CD4-positive, alpha-beta T cell treated with Interleukin-6 for 4 hours (primary cell): ENCODE data around the gene TUBD1.
"Not testable (repeated sequence)": the region's sequence is repeated elsewhere in the genome, so short reads cannot be mapped to it uniquely, and the experiment has no call there.

Source experiments
- DNase-seq: peaks from one replicate; pipeline ENCODE4 v3.0.0-alpha.2; 2020; ENCODE audit warnings: mixed read lengths

Gene TUBD1

GRCh38 chr17:59842901-59843652 is 49.7 kb downstream of the TUBD1 start:
- peak; percentile 67 for DNase-seq

GRCh38 chr17:59841882-59842263 is 50.9 kb downstream of the TUBD1 start:
- not testable (repeated sequence) for DNase-seq

DNA sequence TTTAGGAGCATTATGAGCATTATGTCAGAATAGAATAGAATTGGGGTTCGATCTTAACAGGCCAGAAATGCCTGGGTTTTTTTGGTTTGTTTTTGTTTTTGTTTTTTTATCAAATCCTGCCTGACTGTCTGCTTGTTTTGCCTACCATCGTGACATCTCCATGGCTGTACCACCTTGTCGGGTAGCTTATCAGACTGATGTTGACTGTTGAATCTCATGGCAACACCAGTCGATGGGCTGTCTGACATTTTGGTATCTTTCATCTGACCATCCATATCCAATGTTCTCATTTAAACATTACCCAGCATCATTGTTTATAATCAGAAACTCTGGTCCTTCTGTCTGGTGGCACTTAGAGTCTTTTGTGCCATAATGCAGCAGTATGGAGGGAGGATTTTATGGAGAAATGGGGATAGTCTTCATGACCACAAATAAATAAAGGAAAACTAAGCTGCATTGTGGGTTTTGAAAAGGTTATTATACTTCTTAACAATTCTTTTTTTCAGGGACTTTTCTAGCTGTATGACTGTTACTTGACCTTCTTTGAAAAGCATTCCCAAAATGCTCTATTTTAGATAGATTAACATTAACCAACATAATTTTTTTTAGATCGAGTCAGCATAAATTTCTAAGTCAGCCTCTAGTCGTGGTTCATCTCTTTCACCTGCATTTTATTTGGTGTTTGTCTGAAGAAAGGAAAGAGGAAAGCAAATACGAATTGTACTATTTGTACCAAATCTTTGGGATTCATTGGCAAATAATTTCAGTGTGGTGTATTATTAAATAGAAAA is 51.5 kb downstream of the TUBD1 start:
- peak; percentile 46 for DNase-seq

GRCh38 chr17:59840329-59841090 is 52.2 kb downstream of the TUBD1 start:
- DNase-seq = peak; percentile 39

DNA sequence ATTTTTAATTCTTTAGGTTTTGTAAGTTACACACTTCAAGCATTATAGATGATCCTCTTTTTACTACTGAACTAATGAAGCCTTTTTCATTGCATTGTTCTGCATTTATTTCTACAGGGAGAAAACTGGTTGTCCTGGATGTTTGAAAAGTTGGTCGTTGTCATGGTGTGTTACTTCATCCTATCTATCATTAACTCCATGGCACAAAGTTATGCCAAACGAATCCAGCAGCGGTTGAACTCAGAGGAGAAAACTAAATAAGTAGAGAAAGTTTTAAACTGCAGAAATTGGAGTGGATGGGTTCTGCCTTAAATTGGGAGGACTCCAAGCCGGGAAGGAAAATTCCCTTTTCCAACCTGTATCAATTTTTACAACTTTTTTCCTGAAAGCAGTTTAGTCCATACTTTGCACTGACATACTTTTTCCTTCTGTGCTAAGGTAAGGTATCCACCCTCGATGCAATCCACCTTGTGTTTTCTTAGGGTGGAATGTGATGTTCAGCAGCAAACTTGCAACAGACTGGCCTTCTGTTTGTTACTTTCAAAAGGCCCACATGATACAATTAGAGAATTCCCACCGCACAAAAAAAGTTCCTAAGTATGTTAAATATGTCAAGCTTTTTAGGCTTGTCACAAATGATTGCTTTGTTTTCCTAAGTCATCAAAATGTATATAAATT is 53.0 kb downstream of the TUBD1 start:
- no peak for DNase-seq

DNA sequence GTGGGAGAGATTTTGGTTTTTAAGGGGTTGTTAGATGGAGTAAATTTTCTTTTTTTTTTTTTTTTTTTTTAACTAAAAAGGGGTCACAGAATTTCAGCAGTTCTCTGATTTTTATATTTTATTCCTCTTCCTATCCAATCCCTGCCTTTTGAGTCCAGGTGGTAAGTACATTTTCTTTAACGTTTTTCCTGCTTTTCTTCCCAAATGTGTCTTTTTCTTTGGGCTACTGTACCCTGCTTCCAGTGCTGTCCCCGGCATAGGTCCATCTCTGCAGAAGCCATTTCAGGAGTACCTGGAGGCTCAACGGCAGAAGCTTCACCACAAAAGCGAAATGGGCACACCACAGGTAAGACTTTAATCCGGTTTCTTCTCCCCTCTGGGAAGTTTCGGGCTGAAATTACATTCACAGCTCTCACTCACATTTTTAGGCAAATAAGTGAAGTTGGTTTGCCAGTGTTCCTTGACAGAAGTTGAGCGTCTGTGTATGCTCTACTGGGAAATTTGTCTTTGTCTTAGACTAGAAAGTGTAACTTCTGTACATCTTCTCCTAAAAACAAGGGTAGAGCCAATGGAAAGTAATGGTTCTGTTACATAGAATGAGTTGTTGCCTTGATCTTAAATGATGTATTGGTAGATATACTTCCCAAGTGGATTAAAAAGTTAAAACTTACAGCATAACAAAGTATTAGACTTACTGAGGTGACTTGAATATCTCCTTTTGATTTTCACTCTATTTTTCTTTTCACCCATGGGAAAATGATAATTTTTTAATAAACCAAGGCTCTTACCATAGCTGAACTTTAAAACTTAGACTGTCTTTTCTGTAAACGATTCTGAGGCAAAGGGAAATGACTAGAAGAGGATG is 54.5 kb downstream of the TUBD1 start:
- peak; percentile 59 for DNase-seq

GRCh38 chr17:59837308-59838051 is 55.3 kb downstream of the TUBD1 start:
- DNase-seq = peak; percentile 77

- no peak for DNase-seq
Measured at GRCh38 chr17:59832883-59833379, 59.8 kb downstream of the TUBD1 start.

- no peak for DNase-seq
Measured at GRCh38 chr17:59830846-59831486, 61.8 kb downstream of the TUBD1 start.

DNA sequence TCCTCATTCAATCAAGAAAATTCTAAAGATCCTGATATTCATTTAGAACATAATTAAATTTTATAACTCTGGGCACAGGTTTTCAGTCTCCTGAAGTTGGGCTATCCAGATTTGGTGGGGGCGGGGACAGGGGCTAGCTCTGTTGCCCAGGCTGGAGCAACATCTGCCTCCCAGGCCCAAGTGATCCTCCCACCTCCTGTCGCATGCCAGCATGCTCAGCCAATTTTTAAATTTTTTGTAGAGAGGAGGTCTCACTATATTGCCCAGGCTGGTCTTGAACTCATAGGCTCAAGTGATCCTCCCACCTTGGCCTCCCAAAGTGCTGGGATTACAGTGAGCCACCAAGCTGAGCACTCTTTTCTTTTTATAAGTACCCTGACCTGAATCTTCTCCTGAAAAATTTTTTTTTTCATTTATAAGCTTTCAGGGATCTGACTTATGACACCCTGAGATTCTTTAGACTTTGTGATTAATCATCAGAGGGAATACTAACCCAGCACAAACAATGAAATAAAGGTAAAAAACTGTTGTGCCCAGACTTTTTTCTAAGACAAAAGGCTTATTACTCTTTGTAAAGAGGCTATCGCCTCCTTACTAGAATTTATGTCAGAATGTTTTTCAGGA is 62.6 kb downstream of the TUBD1 start:
- DNase-seq = no peak

- peak; percentile 45 for DNase-seq
Measured at GRCh38 chr17:59829217-59830006, 63.3 kb downstream of the TUBD1 start.

DNA sequence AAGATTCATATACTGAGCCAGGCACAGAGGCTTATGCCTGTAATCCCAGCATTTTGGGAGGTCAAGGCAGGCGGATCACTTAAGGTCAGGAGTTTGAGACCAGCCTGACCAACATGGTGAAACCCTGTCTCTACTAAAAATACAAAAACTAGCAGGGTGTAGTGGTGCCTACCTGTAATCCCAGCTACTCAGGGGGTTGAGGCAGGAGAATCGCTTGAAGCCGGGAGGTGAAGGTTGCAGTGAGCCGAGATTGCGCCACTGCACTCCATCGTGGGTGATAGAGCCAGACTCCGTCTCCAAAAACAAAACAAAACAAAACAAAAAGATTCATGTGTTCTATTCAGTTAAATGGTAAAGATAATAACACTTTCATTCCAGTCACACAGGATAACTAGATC is 63.9 kb downstream of the TUBD1 start:
- not testable (repeated sequence) for DNase-seq

DNA sequence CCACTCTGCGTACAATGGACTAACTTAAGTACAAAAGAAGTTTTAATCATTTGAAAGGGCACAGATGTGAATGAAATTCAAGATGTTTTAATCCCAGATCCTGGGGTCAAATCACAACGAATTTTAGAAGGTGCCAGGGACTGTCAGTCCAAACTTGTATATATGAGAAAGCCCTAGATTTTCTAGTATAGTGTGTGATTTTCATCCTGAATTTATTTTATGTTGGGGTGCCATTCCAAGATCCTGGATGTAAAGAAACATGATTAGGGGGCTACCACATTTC is 64.3 kb downstream of the TUBD1 start:
- DNase-seq = no peak

DNA sequence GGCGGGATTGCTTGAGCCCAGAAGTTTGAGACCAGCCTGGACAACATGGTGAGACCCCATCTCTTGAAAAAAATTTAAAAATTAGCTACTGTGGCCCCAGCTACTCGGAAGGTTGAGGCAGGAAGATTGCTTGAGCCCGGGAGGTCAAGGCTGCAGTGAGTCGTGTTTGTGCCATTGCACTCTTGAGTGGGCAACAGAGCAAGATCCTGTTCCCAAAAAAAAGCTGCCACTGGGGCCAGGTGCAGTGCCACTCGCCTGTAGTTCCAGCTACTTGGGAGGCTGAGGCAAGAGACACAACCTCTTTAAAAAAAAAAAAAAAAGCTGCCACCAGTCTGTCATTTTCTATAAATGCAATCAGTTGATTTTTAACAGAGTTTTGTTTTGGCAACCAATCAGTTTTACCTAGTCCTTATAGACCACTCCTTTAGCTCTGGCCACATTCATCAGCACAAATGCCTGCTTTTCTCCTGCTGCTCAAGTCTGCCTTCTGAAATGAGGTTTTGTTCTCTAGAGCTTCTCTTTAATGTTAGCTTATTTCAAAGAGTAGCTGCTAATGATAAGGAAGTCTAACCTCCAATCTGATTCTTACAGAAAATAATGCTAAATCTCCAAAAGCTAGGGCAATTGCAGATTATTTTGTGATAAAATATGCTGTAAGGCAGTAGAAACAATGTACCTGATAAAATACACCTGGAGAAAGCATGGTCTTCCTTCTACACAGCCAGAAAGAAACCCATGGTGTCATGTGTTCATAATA is 64.8 kb downstream of the TUBD1 start:
- no peak for DNase-seq

DNA sequence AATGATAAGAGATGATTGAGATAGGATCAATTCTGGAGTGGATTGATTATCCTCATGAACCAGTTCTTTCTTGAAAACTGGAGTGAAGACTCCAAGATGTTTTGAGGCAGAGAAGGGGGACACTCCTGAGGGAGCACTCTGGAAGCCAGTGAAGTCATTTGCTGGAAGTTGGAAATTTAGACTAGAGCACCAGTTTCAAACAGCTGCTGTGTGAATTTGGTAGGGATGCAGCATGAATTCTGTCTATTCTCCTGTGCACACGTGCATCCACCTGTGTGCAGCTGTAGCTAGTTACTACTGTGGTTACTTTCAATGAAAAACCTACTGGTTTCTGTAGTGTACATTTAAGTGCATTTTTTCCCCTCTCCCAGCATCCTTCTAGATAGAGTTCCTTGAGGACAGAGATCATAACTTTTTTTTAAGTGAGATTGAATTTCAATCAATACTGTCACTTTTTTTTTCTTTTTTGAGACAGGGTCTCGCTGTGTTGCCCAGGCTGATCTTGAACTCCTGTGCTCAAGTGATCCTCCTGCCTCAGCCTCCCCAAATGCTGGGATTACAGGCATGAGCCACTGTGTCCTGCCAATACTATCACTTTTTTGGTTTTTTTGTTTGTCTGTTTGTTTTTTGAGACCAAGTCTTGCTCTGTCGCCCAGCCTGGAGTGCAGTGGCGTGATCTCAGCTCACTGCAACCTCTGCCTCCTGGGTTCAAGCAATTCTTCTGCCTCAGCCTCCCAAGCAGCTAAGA is 65.9 kb downstream of the TUBD1 start:
- DNase-seq = no peak

GRCh38 chr17:59825533-59826322 is 67.0 kb downstream of the TUBD1 start:
- no peak for DNase-seq

GRCh38 chr17:59815965-59816364 is 76.8 kb downstream of the TUBD1 start:
- no peak for DNase-seq
